AG09319 (cell line): ENCODE results near the gene CA5A.

Source experiments
- DNase-seq: peaks from one replicate; pipeline ENCODE4 v3.0.0-alpha.2; 2010; ENCODE audit warnings: low read depth; ENCODE audit errors: extremely low read depth
- CTCF ChIP-seq: IDR thresholded peaks from 2 replicates; pipeline ENCODE4 v1.5.1; 2011; ENCODE audit warnings: low read depth, mild to moderate bottlenecking, inconsistent platforms, low read length, moderate library complexity

CA5A gene

DNA sequence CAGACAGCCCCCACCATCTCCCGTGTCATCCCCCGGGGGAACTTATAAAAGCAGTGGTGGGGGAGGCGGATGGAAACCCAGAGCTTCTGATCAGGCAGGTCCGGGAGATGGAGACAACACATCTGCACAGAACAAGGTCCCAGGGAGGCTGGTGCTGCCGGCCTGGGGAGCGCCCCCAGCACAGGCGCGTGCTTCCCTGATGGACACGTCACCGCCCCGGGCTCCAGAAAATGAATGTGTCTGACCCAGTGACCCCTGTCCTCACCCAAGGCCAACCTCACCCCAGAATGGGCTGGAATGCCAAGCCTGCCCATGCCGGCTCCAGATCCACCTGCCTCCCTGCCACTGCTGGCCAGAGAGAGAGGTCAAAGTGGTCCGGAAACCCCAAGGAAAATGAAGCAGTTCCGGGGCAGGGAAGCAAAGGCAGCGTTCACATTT lies 79.5 kb downstream of the CA5A start:
- DNase-seq, result no peak
- no peak for TF ChIP-seq CTCF

- no peak for TF ChIP-seq CTCF
- DNase-seq, result no peak
Measured at GRCh38 chr16:87855852-87856715, 80.2 kb downstream of the CA5A start.

DNA sequence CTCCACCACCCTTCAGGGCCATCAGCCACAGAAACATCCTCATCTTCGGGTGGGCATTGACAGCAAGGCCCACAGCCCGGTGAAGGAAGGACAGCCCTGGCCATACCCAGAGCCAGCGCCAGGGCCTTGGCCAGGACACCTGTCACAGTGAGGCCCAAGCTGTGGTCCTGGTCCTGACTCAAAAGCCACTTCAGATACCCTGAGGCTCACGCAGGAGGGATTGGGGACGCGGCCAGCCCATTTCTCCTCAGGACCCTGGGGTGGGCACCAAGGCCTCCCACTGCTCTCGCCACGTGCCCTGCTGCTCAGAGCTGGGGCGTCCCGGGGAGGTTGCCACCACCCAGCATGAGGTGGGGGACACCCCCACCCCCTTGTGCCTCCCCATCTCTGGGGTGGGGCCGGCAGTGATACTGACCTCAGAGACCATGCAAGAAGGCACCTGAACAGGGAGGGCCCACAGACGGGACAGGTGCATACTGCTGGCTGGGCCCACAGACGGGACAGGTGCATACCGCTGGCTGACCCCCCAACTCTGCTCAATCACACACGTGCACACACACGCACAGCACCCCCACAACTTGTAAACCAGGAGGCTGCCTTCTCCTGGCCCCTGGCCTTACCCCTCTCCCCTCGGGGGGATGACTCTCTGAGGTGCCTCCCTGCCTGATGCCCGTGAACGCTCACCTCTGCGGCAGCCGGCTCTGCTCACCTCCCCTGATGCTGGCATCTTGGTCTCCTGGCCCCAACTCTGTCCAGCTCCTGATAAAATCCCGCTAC lies 81.2 kb downstream of the CA5A start:
- no peak for DNase-seq
- TF ChIP-seq CTCF, result no peak

DNA sequence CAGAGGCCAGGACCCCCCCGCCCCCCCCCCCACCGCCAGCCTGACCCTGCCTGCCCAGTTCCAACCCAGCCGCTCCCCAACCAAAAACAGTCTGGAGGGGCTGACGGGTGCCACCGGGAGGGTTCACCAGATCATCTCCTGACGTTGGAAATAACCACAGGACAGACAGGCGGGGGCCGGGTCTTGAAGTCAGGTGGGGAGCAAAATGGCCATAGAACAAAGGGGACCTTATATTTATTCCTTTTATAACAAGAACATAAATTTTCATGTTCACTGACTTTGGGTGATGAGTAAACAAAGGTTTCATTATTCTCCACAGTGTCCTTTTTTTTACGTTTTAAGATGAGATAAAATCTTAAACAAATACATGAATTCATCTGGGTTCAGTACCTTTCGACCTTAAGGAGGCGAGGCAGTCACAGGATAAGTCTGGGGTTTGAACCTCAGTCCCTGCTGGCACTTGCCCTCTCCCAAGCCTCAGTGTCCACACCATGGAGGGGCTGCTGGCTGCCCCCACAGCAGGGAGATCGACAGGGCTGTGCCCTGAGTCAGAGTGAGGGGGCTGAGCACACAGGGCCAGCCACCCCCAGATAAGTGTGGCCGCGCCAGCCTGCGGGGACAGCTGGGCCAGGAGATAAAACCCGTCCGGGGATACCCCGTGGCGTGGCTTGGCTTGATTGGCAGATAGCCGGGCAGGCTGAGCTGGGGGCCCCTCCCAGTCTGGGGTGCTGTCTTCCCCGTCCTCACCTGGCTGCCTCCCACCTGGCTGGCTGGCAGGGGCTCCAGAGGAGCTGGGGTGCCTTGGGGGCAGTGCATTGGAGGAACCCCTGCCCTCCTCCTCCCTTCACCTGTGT lies 82.0 kb downstream of the CA5A start:
- no peak for DNase-seq
- no peak for TF ChIP-seq CTCF

- TF ChIP-seq CTCF, result no peak
- DNase-seq, result peak; percentile 88
Measured at GRCh38 chr16:87853411-87854052, 82.8 kb downstream of the CA5A start.

DNA sequence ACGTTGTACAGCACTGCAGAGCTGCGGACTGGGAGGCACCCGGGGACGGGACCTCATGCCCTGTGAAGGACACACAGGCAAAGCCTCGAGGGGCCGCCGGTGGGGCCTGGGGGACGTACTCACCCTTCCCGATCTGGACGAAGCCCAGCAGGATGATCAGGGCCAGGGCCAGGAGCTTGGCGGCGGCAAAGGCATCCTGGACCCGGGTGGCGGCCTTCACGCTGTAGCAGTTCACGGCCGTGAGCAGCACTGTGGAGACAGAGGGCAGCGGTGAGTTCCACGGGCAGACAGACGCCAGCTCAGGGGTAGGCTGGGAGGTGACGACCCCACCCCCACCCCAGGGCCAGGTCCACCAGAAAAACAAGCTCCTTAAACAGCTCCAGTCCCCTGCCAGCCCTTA lies 84.7 kb downstream of the CA5A start:
- TF ChIP-seq CTCF, result no peak
- no peak for DNase-seq
